ENCODE data around the gene LHX8. TPM values are rescaled to one million over a fixed set of nuclear protein-coding genes. Genes with fewer than 3 reads are reported as not detected.

Gene LHX8
- total RNA-seq, 1 experiment from 2014 or later = 0.37 TPM

DNA sequence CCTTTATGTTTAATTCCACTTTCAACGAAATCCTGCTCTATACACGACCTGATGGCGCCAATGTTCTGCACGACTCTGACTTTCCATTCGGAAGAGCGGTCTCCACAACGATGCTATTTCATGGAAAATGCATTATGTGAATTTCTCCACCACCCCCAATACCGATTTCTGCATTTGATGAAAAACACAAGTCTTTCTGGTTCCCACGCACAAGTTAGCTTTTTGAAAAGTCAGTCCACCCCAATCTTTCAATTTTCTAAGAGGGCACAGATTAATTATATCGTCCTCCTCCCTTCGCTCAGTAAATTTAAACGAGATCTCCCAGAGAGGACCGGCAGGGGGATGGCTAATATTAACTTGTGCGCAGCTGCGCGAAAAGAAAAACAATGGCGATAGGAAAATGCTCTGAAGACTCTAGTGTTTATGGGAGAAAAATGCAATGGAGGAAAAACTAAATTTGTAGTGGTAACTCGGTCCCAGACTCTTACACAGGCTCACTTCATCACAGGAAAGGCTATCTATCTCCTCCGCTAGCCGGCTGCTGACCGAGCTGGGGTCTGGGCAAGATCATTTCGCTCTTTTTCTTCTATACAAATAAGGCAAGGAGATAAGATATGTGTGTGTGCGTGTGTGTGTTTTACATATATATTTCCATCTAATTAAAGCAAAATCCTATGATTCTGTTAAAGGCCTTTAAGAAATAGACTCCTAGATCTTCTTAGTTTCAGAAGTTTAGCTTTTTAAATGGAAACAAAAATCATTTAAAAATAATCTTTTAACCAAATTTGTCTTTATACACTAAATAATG is 1.2 kb upstream of the LHX8 start (continued):
- TF ChIP-seq, protein P1, sequence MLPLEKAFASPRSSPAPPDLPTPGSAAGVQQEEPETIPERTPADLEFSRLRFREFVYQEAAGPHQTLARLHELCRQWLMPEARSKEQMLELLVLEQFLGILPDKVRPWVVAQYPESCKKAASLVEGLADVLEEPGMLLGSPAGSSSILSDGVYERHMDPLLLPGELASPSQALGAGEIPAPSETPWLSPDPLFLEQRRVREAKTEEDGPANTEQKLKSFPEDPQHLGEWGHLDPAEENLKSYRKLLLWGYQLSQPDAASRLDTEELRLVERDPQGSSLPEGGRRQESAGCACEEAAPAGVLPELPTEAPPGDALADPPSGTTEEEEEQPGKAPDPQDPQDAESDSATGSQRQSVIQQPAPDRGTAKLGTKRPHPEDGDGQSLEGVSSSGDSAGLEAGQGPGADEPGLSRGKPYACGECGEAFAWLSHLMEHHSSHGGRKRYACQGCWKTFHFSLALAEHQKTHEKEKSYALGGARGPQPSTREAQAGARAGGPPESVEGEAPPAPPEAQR (CRISPR knock-in tag; IDR thresholded peaks at IDR 0.05) = no peak
- TF ChIP-seq RORB (CRISPR knock-in tag; IDR thresholded peaks at IDR 0.05) (no peak), SOX15 (CRISPR knock-in tag; IDR thresholded peaks at IDR 0.05) (no peak), SMAD3 (CRISPR knock-in tag; IDR thresholded peaks at IDR 0.05; ENCODE audit: borderline replicate concordance) (no peak), GABPB1 (CRISPR knock-in tag; IDR thresholded peaks at IDR 0.05) (no peak), ELF4 (CRISPR knock-in tag; IDR thresholded peaks at IDR 0.05; ENCODE audit: low read depth) (no peak), IRF2 (CRISPR knock-in tag; IDR thresholded peaks at IDR 0.05; ENCODE audit: borderline replicate concordance, low read depth) (no peak)
- TF ChIP-seq, protein P2, sequence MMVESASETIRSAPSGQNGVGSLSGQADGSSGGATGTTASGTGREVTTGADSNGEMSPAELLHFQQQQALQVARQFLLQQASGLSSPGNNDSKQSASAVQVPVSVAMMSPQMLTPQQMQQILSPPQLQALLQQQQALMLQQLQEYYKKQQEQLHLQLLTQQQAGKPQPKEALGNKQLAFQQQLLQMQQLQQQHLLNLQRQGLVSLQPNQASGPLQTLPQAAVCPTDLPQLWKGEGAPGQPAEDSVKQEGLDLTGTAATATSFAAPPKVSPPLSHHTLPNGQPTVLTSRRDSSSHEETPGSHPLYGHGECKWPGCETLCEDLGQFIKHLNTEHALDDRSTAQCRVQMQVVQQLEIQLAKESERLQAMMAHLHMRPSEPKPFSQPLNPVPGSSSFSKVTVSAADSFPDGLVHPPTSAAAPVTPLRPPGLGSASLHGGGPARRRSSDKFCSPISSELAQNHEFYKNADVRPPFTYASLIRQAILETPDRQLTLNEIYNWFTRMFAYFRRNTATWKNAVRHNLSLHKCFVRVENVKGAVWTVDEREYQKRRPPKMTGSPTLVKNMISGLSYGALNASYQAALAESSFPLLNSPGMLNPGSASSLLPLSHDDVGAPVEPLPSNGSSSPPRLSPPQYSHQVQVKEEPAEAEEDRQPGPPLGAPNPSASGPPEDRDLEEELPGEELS (CRISPR knock-in tag; IDR thresholded peaks at IDR 0.05) = no peak
- TF ChIP-seq, protein P3, sequence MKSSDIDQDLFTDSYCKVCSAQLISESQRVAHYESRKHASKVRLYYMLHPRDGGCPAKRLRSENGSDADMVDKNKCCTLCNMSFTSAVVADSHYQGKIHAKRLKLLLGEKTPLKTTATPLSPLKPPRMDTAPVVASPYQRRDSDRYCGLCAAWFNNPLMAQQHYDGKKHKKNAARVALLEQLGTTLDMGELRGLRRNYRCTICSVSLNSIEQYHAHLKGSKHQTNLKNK (CRISPR knock-in tag; IDR thresholded peaks at IDR 0.05) = no peak

DNA sequence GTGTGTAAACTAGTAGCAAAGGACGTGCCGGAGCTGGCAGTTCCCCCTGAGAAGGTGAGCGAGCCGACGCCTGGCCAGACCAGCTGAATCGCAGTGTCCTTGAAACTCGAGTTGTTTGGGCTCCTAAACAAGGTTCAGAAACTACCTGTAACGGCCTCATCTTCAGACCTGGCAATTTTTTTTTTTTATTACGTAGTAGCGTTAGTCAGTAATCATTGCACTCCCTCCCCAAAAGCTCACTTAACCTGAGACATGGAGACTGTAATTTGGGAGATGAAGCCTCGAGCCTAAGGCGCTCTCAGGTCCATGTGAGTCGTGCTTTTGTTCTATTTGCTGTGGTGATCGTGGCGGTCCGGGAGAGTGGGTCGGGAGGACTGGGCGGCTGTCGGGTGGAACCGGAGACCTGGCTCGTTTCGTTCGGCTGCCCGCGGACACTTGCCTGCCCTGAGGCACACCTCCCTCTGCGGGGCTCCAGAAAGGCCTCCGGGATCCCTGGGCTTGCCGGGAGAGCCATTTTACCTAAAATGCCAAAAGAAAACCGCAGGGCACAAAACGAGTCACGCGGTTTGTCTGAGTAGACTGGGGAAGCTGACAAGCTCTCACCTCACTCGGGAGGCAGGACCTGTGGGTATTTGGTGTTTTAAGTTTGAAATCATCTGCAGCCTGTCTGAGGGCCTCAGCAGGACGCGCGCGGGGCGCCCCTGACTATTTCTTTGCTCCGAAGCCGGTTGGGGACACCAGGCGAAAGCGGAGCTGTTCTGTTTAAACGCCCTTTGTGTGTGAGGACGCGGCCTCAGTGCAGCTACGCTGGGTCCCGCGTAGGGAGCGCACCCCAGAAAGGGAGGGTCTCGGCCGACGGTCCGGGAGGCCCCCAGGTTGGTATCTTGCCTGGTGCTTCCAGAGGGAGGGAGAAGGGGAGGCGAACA is 722 bp downstream of the LHX8 start:
- POLR2A ChIA-PET = interaction anchor here (1.2 kb wide), 1 partner anchor 60 kb away, joined by 6 read pairs; no protein-coding TSS in a partner anchor
- H3K4me3 Mint-ChIP-seq = peak overlapping the region; percentile 95
- TF ChIP-seq, protein P3 (CRISPR knock-in tag; IDR thresholded peaks at IDR 0.05) = no peak
- TF ChIP-seq NFE2L1 (CRISPR knock-in tag; IDR thresholded peaks at IDR 0.05) (no peak), GTF2I (CRISPR knock-in tag; conservative IDR thresholded peaks at IDR 0.05) (no peak)
- TF ChIP-seq, protein P4, sequence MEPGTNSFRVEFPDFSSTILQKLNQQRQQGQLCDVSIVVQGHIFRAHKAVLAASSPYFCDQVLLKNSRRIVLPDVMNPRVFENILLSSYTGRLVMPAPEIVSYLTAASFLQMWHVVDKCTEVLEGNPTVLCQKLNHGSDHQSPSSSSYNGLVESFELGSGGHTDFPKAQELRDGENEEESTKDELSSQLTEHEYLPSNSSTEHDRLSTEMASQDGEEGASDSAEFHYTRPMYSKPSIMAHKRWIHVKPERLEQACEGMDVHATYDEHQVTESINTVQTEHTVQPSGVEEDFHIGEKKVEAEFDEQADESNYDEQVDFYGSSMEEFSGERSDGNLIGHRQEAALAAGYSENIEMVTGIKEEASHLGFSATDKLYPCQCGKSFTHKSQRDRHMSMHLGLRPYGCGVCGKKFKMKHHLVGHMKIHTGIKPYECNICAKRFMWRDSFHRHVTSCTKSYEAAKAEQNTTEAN (CRISPR knock-in tag; IDR thresholded peaks at IDR 0.05) = no peak
- peak; percentile 56 for DNase-seq (ENCODE audit: low spot score)
- H3K36me3 Mint-ChIP-seq = no peaks in the 10 kb centered on the region
- ATAC-seq = peak; percentile 4
- peaks cover 100% of the 10 kb centered on the region for H3K27me3 Mint-ChIP-seq (ENCODE audit: low read depth)
- H3K27ac Mint-ChIP-seq = no peak overlapping the region
- peaks cover 69% of the 10 kb centered on the region for H3K4me1 Mint-ChIP-seq
- CTCF ChIA-PET = interaction anchor here (0.6 to 3.9 kb wide), 10 partner anchors 20 to 367 kb away, joined by 3 to 18 read pairs (median 4); no protein-coding TSS in a partner anchor
- no peaks in the 10 kb centered on the region for H3K9me3 Mint-ChIP-seq

DNA sequence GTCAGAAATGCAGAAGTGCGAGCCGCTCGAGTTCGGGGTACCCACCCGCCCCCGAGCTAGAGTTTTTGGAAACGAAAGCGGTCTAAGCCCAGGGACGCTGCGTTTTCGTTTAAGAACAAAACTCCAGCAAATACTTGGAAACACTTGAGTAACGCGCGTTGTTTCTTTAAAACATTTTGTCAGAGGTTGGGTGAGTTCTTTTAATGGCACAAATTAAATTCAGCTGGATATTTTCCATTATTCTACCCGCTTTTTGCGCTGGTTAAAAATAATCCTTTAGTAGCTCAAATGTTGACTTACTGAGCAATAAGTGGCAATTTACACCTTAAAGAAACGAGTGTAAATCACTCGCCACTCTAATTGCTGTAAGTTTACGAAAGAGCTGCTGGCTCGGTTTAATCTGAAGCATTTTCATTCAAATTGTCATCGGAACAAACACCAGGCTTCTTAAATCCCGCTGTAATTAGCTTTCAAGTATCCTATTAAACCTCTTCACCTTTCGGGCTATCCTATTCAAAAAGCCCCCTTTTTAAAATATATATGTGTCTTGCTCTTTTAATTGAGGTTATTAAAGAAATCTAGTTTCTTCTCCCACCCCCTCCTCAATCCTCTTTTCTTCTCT is 1.5 kb downstream of the LHX8 start:
- Mint-ChIP-seq H3K4me3 (peak overlapping the region; percentile 95), H3K9me3 (no peaks in the 10 kb centered on the region), H3K4me1 (peaks cover 68% of the 10 kb centered on the region), H3K27me3 (ENCODE audit: low read depth) (peaks cover 98% of the 10 kb centered on the region), H3K27ac (no peak overlapping the region), H3K36me3 (no peaks in the 10 kb centered on the region)
- ATAC-seq (no peak), DNase-seq (ENCODE audit: low spot score) (no peak)
- ChIA-PET POLR2A (no interaction called here), CTCF (interaction anchor here (0.6 to 3.9 kb wide), 8 partner anchors 8 to 368 kb away, joined by 3 to 18 read pairs (median 4); no protein-coding TSS in a partner anchor)
- TF ChIP-seq, protein P5, sequence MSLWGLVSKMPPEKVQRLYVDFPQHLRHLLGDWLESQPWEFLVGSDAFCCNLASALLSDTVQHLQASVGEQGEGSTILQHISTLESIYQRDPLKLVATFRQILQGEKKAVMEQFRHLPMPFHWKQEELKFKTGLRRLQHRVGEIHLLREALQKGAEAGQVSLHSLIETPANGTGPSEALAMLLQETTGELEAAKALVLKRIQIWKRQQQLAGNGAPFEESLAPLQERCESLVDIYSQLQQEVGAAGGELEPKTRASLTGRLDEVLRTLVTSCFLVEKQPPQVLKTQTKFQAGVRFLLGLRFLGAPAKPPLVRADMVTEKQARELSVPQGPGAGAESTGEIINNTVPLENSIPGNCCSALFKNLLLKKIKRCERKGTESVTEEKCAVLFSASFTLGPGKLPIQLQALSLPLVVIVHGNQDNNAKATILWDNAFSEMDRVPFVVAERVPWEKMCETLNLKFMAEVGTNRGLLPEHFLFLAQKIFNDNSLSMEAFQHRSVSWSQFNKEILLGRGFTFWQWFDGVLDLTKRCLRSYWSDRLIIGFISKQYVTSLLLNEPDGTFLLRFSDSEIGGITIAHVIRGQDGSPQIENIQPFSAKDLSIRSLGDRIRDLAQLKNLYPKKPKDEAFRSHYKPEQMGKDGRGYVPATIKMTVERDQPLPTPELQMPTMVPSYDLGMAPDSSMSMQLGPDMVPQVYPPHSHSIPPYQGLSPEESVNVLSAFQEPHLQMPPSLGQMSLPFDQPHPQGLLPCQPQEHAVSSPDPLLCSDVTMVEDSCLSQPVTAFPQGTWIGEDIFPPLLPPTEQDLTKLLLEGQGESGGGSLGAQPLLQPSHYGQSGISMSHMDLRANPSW (CRISPR knock-in tag; conservative IDR thresholded peaks at IDR 0.05; ENCODE audit: low read depth) = no peak
- TF ChIP-seq ETV6 (CRISPR knock-in tag; IDR thresholded peaks at IDR 0.05) = no peak
- no peak for TF ChIP-seq CBFB (CRISPR knock-in tag; IDR thresholded peaks at IDR 0.05; ENCODE audit: low read depth)
- TF ChIP-seq ATF1 (CRISPR knock-in tag; IDR thresholded peaks at IDR 0.05) = no peak

Data from WTC11 (cell line).